ENCODE results near the gene ZNF800.

The ZNF800 gene

DNA sequence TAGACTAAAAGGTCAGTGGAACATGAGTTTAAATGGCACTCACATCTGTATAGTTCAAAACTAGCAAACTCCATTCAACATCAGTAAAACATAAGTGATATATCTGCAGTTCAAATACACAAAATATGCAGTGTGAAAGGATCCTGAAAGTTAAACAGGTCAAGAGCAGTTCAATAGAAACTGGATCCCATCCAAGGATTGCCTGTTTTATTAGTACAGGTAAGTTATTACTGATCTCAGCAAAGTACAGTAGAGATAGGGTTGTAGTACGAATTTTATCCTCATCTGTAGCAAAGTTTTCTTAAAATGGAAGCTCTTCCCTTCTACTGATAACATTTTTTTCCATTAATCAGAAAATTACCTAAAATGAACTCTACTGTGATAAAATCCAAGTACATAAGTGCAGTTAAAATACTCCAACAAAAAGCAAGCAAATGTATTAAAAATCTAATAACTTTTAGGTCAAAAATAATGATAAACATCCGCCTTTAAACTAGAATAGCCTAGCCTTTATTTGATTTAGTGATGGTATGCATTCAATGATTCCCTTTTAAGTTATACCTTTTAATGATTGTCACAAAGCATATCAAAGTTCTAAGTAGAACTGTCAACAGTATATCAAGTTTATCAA is 2.2 kb downstream of the ZNF800 start:
- no peak for DNase-seq

GRCh38 chr7:127389321-127389720 is 3.2 kb downstream of the ZNF800 start:
- no peak for DNase-seq

DNA sequence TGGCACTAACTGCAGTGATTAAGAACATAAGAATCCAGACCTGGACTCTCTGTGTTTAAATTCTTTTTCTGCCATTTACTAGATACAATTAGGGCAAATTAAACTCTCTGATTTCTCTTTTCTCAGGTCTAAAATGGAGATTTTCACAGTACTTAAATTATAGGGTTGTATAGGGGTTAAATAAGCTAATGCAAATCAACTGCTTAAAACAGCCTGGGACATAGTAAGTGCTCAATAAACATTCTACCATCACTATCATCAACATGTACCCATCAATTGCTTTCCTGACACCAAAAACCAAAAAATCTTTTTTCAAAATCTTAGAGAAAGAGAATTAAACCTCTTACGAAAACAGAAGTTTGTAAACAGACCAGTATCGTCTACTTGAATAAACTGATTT is 4.5 kb downstream of the ZNF800 start:
- no peak for DNase-seq

DNA sequence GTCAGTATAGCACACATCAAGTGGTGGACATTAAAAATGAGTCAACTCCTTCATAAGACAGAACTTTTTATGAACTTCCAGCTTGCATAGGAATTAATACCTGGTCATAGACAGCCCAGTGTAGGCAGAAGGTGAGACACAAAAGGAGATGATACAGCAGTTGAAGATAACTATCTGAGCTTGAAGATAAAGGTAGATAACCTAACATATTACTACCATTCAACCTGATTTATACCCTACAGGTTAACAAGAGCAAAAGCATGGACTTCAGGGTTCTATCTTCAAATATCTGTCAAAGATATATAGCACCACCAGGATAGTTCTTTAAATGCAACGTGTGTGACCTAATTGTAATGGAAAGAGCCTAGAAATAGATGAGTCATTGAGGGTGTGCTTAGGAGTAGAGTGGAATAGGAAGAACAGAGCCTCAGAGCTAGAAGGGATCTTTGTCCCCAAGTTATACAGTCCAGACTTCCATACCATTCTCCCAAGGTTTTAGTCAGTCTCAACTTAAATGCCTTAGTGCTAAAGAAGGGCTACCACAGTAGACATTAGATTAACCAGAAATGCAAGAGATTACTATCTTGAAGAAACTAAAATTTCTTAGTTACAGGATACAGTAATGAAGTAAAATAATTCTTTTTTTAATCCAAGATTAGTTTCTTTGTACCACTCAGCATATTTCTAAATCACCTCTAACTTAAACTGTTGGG is 9.2 kb downstream of the ZNF800 start:
- DNase-seq = no peak

DNA sequence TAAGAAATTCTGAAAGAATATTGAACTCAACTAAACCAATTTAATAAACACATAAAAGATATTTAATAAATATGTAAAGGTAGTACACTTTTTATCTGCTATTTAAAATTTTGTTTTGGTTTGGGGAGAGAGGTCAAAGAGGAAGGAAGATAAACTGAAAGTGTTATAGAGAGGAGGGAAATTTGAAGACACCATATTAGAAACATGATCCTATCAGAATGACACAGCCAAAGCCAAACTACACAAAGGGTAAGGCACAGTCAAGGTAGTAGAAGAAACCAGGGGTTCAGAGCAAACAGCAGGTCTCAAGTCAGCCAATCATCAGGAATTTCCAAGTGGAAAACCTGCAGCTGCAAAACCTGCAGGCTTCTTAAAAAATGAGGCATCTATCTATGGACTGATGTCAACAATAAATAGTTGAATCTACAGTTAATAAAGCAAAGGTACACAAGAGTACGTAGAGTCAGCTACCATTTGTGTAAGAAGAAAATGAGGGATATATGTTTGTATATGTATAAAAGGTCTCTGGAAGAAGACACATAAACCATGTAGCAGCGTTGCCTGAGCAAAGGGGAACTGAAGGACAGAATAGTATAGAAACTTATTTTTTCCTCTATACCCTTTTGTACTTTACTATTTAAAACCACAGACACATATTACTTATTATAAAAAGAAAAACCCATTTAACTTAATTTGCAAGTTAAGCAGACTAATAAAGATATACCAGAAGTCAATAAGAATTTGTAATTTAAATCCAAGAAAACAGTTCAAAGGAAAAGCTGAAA is 10.0 kb downstream of the ZNF800 start:
- no peak for DNase-seq

- DNase-seq = no peak
Measured at GRCh38 chr7:127380479-127380878, 12.0 kb downstream of the ZNF800 start.

GRCh38 chr7:127379642-127380041 is 12.9 kb downstream of the ZNF800 start:
- no peak for DNase-seq

DNA sequence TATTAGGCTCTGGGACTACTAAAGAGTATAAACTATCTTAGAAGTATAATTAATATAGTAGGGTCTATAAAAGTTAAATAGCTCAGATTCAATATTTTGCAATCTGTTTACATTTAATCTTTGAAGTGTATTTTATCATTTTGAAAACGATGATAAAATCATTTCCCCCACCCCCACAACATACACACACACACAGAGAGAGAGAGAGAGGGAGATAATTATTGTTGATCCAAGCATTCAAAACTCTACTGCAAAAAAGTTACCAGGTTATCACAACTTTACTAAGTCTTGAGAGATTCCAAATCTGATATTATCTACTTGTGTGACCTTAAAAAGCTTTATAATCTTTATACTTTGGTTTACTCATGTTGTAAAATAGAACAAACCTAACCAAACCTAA is 14.0 kb downstream of the ZNF800 start:
- no peak for DNase-seq

- no peak for DNase-seq
Measured at GRCh38 chr7:127377425-127377824, 15.1 kb downstream of the ZNF800 start.

DNA sequence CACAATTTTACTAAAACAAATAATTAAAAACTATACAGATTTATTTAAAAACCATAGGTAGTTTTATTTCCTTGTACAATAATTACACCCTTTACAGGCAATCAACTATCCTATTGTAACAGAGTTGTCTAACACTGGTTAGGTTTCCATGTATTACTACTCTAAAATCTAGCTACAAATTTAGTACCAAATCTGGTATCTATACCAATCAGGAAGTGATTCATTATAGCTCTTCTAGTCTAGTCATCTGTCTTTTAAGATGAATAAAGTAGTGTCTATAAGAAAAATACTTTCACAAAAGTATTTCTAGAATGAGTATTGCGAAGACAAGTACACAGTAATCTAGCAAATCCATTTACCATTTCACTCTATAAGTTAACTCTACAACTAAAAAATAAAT is 16.9 kb downstream of the ZNF800 start:
- no peak for DNase-seq

DNA sequence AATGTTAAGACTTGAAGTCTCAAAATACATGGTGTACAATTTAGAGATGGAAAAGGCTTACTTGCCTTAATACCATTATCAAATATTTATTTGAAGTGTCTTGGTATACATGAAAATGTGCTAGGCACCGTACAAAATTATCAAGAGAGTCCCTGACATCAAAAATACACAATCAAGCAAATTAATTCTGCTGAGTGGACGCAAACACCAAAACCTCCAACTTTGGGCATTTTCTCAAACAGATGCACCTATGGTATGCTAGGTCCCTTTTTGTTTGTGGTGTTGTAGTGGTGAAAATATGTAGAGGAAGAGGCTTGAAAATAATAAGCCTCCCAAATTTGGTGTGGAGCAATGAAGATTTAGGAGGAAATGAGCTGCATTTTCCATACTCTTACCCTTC is 24.8 kb downstream of the ZNF800 start:
- DNase-seq = no peak

GRCh38 chr7:127366680-127367079 is 25.8 kb downstream of the ZNF800 start:
- no peak for DNase-seq

DNA sequence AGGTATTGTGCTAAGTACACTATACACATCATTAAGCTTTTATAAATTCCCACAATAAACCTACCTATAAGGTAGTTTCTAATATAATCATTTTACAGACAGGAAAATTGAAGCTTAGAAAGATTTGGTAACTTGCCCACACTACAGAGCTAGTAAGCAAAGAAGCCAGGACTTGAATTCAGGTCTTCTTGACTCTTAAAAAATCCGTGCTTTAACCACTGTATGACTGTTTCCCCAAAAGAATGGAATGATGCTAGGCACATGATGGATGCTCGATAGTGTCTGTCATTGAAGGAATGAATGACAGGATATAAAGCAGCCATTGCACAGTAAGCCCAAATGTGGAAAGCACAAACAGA is 26.6 kb downstream of the ZNF800 start:
- DNase-seq = no peak

- no peak for DNase-seq
Measured at GRCh38 chr7:127365164-127365956, 27.1 kb downstream of the ZNF800 start.

GRCh38 chr7:127362364-127363027 is 30.0 kb downstream of the ZNF800 start:
- no peak for DNase-seq

- no peak for DNase-seq
Measured at GRCh38 chr7:127361736-127362135, 30.8 kb downstream of the ZNF800 start.

- no peak for DNase-seq
Measured at GRCh38 chr7:127359011-127359410, 33.5 kb downstream of the ZNF800 start.

DNA sequence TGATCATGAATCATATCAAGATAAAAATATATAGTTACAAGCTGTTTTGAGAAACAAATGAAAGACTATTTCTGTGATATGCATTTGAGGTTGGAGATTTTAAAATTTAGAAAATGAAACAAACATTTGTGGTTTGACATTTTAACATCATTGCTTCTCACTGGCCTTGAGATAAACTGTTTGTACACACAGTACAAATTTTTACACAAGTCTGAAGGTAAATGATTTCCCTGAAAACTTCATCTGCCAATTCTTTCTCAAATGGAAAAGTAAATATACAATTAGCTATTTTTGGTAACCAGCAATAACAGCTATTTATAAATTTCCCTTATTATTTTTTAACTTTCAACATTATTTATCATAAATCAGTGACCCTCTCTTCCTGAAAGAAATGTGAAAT is 38.6 kb downstream of the ZNF800 start:
- DNase-seq = no peak

- no peak for DNase-seq
Measured at GRCh38 chr7:127350586-127350985, 41.9 kb downstream of the ZNF800 start.

DNA sequence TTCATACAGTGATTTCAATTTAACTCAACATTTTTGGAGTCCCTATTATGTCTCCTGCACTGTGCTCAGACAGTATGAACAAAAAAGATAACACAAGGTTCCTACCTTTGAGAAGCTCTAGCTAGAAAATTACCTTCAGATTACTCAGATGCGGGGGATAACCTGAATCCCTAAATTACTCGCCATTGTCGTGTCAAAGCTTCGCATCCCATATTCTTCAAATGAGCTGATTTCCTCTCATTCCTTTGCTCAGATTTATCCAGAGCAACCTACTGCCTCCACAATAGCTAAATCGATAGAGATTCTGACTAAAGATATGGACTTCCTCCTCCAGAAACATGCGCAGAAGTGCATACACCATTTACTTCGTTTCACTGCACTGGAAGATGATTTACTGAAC is 42.6 kb downstream of the ZNF800 start:
- no peak for DNase-seq

- DNase-seq = no peak
Measured at GRCh38 chr7:127348247-127348631, 44.3 kb downstream of the ZNF800 start.

- peak; percentile 67 for DNase-seq
Measured at GRCh38 chr7:127347567-127348246, 44.8 kb downstream of the ZNF800 start.
